ENCODE results near the gene COQ8B. TPM values are rescaled to one million over a fixed set of nuclear protein-coding genes. Genes with fewer than 3 reads are reported as not detected.
A peak's percentile ranks its signal among the peaks of the same experiment; 100 is the strongest.

The COQ8B gene
- total RNA-seq, 1 donor from 2014 or later = 24.0 TPM

GRCh38 chr19:40714441-40715299 is 2.0 kb downstream of the COQ8B start:
- peaks cover 56% of the 10 kb centered on the region for H3K4me1 ChIP-seq
- H3K27me3 ChIP-seq (ENCODE audit: low read depth) = no peaks in the 10 kb centered on the region
- H3K27ac ChIP-seq (replicated peaks) = peak overlapping the region; percentile 97
- peak; percentile 12 for TF ChIP-seq CTCF (IDR thresholded peaks at IDR 0.05; ENCODE audit: borderline replicate concordance)
- H3K4me3 ChIP-seq = peak overlapping the region; percentile 85
- DNase-seq = peak; percentile 95
- no peaks in the 10 kb centered on the region for H3K9me3 ChIP-seq (replicated peaks)
- intact Hi-C loops (cut with micrococcal nuclease) = no loop called here
- H3K36me3 ChIP-seq = peaks cover 30% of the 10 kb centered on the region

GRCh38 chr19:40713939-40714338 is 2.7 kb downstream of the COQ8B start:
- Histone ChIP-seq H3K4me3 (peak overlapping the region; percentile 85), H3K27me3 (ENCODE audit: low read depth) (no peaks in the 10 kb centered on the region), H3K9me3 (replicated peaks) (no peaks in the 10 kb centered on the region), H3K27ac (replicated peaks) (peak overlapping the region; percentile 97), H3K36me3 (peaks cover 37% of the 10 kb centered on the region), H3K4me1 (peaks cover 49% of the 10 kb centered on the region)
- TF ChIP-seq CTCF (IDR thresholded peaks at IDR 0.05; ENCODE audit: borderline replicate concordance) = no peak
- intact Hi-C loops (cut with micrococcal nuclease) = no loop called here
- DNase-seq = no peak

- Histone ChIP-seq H3K4me3 (no peak overlapping the region), H3K9me3 (replicated peaks) (no peaks in the 10 kb centered on the region), H3K36me3 (peaks cover 66% of the 10 kb centered on the region), H3K27ac (replicated peaks) (no peak overlapping the region), H3K4me1 (peaks cover 47% of the 10 kb centered on the region), H3K27me3 (ENCODE audit: low read depth) (no peaks in the 10 kb centered on the region)
- intact Hi-C loops (cut with micrococcal nuclease) = no loop called here
- no peak for DNase-seq
- no peak for TF ChIP-seq CTCF (IDR thresholded peaks at IDR 0.05; ENCODE audit: borderline replicate concordance)
Observed at GRCh38 chr19:40709817-40710216, 6.9 kb downstream of the COQ8B start.

GRCh38 chr19:40707615-40708014 is 9.1 kb downstream of the COQ8B start:
- TF ChIP-seq CTCF (IDR thresholded peaks at IDR 0.05; ENCODE audit: borderline replicate concordance) = no peak

GRCh38 chr19:40705950-40706619 is 10.6 kb downstream of the COQ8B start:
- H3K4me1 ChIP-seq = peaks cover 47% of the 10 kb centered on the region
- no peaks in the 10 kb centered on the region for H3K27me3 ChIP-seq (ENCODE audit: low read depth)
- peak overlapping the region; percentile 85 for H3K27ac ChIP-seq (replicated peaks)
- H3K4me3 ChIP-seq = no peak overlapping the region
- peaks cover 87% of the 10 kb centered on the region for H3K36me3 ChIP-seq
- intact Hi-C loops (cut with micrococcal nuclease) = no loop called here
- DNase-seq = no peak
- no peaks in the 10 kb centered on the region for H3K9me3 ChIP-seq (replicated peaks)
- no peak for TF ChIP-seq CTCF (IDR thresholded peaks at IDR 0.05; ENCODE audit: borderline replicate concordance)

More at GRCh38 chr19:40707615-40708014, 9.1 kb downstream of the COQ8B start:
- Histone ChIP-seq H3K4me3 (no peak overlapping the region), H3K27ac (replicated peaks) (peak overlapping the region; percentile 85), H3K36me3 (peaks cover 80% of the 10 kb centered on the region), H3K4me1 (peaks cover 47% of the 10 kb centered on the region), H3K9me3 (replicated peaks) (no peaks in the 10 kb centered on the region), H3K27me3 (ENCODE audit: low read depth) (no peaks in the 10 kb centered on the region)
- intact Hi-C loops (cut with micrococcal nuclease) = no loop called here
- DNase-seq = no peak
